Stimulated activated CD4-positive, alpha-beta T cell treated with anti-CD3 and anti-CD28 coated beads, Interleukin-1b, Interleukin-23, amount 100 ng/mL, for 4 hours (primary cell): ENCODE data around the gene NIPAL3.
"Not testable (repeated sequence)": the region's sequence is repeated elsewhere in the genome, so short reads cannot be mapped to it uniquely, and the experiment has no call there.

Experiments
- DNase-seq, 2 donors: peaks; one replicate each; pipeline ENCODE4 v3.0.0-alpha.2; 2020; ENCODE audit warnings: low read depth in 2 of 2

NIPAL3 gene

GRCh38 chr1:24457866-24458265 lies 42.3 kb downstream of the NIPAL3 start:
- DNase-seq = no peak

- DNase-seq = no peak
Observed at GRCh38 chr1:24459551-24460266, 44.1 kb downstream of the NIPAL3 start.

GRCh38 chr1:24462128-24462527 lies 46.5 kb downstream of the NIPAL3 start:
- not testable (repeated sequence) for DNase-seq

- DNase-seq = no peak
Observed at GRCh38 chr1:24463776-24464735, 48.5 kb downstream of the NIPAL3 start.

DNA sequence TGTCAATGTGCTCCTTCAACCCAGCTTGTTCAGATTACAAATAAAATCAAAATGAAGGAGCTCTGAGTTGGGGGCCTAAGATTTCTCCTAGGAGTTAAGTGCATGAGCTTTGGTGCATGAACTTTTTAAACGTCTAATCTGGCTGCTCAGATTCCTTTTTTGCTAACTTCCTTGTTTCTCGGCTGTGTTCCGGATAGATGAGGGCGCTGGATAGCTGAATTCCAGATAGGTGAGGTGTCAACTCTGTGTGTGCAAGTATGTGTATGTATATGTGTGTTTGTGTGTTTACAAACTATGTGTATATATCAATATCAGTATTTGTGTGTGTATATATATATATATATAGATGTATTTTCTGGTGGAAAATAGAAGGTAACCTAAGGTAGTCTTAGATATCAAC lies 49.5 kb downstream of the NIPAL3 start:
- DNase-seq = no peak

DNA sequence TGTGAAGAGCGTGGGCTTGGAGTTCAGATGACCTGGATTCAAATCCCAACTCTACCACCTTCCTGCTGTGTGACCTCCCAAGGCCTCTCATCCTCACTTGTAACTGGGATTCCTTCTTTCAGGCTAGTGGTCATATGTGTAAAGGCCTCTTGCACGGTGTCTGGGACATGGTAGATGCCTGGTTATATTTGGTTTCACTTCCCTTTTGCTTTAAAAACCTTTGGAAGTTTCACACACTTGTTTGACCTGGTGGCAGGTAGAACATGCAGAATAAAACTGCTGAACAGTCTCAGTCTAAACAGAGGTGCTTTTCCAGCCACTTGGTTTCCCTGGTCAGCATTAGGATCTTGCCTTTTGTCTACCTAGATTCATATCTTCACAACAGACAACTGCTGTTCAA lies 50.0 kb downstream of the NIPAL3 start:
- DNase-seq = no peak

DNA sequence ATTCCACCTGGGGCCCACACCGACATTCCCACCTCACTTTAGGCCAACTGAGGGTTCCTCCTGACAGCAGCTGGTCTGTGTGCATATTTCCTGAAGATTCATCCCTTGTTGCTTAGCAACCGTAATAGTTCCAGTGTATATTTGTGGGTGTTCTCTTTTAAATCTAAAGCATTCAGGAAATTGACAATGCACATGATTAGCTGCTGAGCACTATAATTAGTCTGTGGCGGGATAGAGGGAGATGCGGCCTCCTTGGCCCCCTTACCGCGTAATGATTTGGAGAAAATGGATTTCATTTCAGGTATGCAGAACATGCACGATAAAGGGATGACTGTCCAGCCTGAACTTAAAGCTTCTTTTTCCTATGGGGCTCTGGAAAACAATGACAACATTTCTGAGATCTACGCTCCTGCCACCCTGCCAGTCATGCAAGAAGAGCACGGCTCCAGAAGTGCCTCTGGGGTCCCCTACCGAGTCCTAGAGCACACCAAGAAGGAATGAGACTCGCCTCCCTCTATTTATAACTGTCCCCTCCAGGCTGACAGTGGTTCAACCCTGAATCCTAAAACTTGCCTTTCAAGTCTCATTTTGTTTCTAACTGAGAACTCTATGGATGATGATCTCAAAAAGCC lies 53.2 kb downstream of the NIPAL3 start:
- DNase-seq = no peak

DNA sequence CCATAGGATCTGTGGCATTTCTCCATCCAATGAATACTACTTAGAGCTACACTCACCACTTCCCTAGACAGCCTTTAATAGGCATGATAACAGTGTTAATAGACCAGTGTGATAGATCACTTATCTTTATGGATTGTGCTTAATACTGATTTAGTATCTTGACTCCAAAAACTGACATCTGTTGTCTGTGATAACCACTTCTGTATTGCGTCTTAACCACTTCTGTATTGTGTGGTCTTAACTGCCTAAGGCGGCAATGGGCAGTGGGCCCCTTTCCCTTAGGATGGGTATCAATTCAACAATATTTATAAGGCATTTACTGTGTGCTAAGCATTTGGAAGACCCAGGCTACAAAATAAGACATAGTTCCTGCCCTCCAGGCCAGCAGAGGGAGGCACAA lies 55.0 kb downstream of the NIPAL3 start:
- no peak for DNase-seq

GRCh38 chr1:24472527-24473251 lies 57.1 kb downstream of the NIPAL3 start:
- no peak for DNase-seq

- no peak for DNase-seq
Observed at GRCh38 chr1:24474193-24474592, 58.6 kb downstream of the NIPAL3 start.

GRCh38 chr1:24475700-24476099 lies 60.1 kb downstream of the NIPAL3 start:
- DNase-seq = no peak

- DNase-seq = no peak
Observed at GRCh38 chr1:24476571-24476970, 61.0 kb downstream of the NIPAL3 start.

GRCh38 chr1:24477309-24477708 lies 61.7 kb downstream of the NIPAL3 start:
- DNase-seq = no peak

DNA sequence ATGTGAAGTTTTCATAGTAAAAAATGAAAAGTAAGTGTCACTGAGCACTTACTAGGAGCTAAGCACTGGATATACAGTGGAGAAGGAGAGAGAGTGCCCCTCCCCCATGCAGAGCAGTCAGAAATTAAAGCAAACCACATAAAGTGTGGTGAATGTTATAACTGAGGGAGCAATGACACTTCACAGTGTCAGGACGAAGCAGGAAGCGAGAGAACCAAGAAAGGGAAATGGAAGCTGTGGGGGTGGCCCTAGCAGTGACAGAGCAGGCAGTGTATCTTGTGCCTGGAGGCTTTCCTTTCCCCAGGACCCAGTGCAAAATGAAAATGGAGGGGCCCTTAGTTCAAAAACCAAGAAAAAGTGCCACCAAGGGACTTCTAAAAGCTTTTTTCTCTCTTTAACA lies 65.5 kb downstream of the NIPAL3 start:
- DNase-seq = peak; percentile 31 to 43

- no peak for DNase-seq
Observed at GRCh38 chr1:24481843-24482610, 66.4 kb downstream of the NIPAL3 start.

DNA sequence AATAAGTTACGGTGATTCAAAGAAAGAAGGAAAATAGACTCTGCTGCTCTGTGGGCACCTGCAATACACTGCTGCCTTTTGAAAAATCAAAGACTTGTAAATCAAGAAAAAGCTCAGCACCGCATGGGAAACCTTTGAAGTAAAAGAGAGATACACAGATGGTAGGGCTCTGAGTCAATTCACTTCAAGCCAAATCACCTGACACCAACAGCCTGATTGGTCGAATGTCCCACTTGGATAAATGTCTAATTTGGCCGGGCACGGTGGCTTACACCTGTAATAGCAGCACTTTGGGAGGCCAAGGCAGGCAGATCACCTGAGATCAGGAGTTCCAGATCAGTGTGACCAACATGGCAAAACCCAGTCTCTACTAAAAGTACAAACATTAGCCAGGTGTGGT lies 67.8 kb downstream of the NIPAL3 start:
- no peak for DNase-seq

- no peak for DNase-seq
Observed at GRCh38 chr1:24484199-24484598, 68.6 kb downstream of the NIPAL3 start.

DNA sequence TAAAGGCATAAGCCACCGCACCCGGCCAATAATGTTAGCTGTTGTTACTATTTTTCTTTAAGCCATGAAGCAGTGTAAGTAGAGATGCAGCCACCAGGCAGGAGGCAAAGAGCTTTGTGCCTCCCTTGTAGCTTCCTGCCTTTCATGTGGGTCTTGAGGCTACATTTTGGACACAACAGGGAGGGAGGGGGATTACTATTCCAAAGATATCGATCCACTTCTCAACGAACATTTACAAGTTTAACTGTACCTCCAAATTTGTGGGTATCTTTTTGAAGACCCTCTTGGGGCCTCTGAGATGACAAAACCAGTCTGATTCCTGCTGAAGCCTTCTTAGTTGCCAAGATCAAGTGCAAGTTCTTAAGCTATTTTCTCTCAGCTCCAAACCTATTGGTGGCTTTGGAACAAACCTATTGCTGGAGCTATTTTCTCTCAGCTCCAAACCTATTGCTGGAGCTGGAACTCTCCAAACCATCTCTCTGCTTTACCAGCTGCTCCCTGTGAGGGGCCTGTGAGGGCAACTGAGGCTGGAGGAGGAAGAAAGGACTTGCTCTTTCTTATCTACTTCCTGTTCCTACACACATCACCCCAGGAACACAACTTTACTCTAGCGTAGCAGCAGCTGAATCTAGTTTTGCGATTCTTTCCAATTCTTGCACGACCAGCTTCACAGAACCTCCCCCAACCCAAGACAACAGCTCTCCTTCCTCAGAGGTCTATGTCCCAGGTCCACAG lies 70.9 kb downstream of the NIPAL3 start:
- no peak for DNase-seq

GRCh38 chr1:24487455-24487854 lies 71.9 kb downstream of the NIPAL3 start:
- no peak for DNase-seq

DNA sequence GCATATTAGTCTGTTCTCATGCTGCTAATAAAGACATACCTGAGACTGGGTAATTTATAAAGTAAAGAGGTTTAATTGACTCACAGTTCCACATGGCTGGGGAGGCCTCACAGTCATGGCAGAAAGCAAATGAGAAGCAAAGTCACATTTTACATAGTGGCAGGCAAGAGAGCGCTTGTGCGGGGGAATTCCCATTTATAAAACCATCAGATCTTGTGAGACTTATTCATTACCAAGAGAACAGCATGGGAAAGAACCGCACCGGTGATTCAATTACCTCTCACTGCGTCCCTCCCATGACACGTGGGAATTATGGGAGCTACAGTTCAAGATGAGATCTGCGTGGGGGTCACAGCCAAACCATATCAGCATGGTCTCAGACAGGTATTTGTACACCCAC lies 72.6 kb downstream of the NIPAL3 start:
- peak; percentile 36 to 53 for DNase-seq
